ENCODE measurements around the gene MICA.

MICA gene

GRCh38 chr6:31416394-31417014, 13.1 kb downstream of the MICA start:
- TF ChIP-seq CTCF (IDR thresholded peaks at IDR 0.05; ENCODE audit: control extremely low read depth, extremely low read depth, low read depth, missing control alignments) = no peak
- ChIA-PET POLR2A (no interaction called here), CTCF (interaction anchor here (2.0 kb wide), 1 partner anchor 18 kb away, joined by 5 read pairs; no protein-coding TSS in a partner anchor)
- DNase-seq (ENCODE audit: extremely low spot score) = no peak

GRCh38 chr6:31418251-31418650, 14.9 kb downstream of the MICA start:
- CTCF ChIA-PET = no interaction called here
- no peak for DNase-seq (ENCODE audit: extremely low spot score)
- POLR2A ChIA-PET = no interaction called here
- no peak for TF ChIP-seq CTCF (IDR thresholded peaks at IDR 0.05; ENCODE audit: control extremely low read depth, extremely low read depth, low read depth, missing control alignments)

GRCh38 chr6:31419842-31420241, 16.4 kb downstream of the MICA start:
- DNase-seq (ENCODE audit: extremely low spot score) = no peak
- POLR2A ChIA-PET = no interaction called here
- no peak for TF ChIP-seq CTCF (IDR thresholded peaks at IDR 0.05; ENCODE audit: control extremely low read depth, extremely low read depth, low read depth, missing control alignments)
- CTCF ChIA-PET = interaction anchor here (0.9 to 1.7 kb wide), 2 partner anchors 11 to 14 kb away, joined by 3 to 4 read pairs; no protein-coding TSS in a partner anchor

- no peak for TF ChIP-seq CTCF (IDR thresholded peaks at IDR 0.05; ENCODE audit: control extremely low read depth, extremely low read depth, low read depth, missing control alignments)
- no peak for DNase-seq (ENCODE audit: extremely low spot score)
- ChIA-PET CTCF (interaction anchor here (0.9 to 2.0 kb wide), 3 partner anchors 10 to 22 kb away, joined by 3 to 6 read pairs (median 4); no protein-coding TSS in a partner anchor), POLR2A (no interaction called here)
Measured at GRCh38 chr6:31420546-31420945, 17.2 kb downstream of the MICA start.

GRCh38 chr6:31422587-31422986, 19.2 kb downstream of the MICA start:
- ChIA-PET CTCF (interaction anchor here (0.9 to 2.0 kb wide), 2 partner anchors 20 to 23 kb away, joined by 3 to 6 read pairs; no protein-coding TSS in a partner anchor), POLR2A (no interaction called here)
- no peak for TF ChIP-seq CTCF (IDR thresholded peaks at IDR 0.05; ENCODE audit: control extremely low read depth, extremely low read depth, low read depth, missing control alignments)
- no peak for DNase-seq (ENCODE audit: extremely low spot score)

- no peak for TF ChIP-seq CTCF (IDR thresholded peaks at IDR 0.05; ENCODE audit: control extremely low read depth, extremely low read depth, low read depth, missing control alignments)
- DNase-seq (ENCODE audit: extremely low spot score) = no peak
- CTCF ChIA-PET = interaction anchor here (1.2 to 1.6 kb wide), 2 partner anchors 19 to 20 kb away, joined by 4 to 5 read pairs; partner anchors contain the start of gene MICA
- POLR2A ChIA-PET = no interaction called here
Measured at GRCh38 chr6:31423550-31423949, 20.2 kb downstream of the MICA start.
